GM18505 (cell line): Measurements from ENCODE around the gene BPGM.

ENCODE experiments used
- ATAC-seq: cut with Tn5 transposase; IDR thresholded peaks from one replicate; pipeline ENCODE4 v1.9.1; 2021; ENCODE audit not compliant: unreplicated experiment
- POLR2A ChIP-seq: IDR thresholded peaks from 4 replicates; pipeline ENCODE4 v1.6.1; 2011; ENCODE audit warnings: borderline replicate concordance; ENCODE audit not compliant: insufficient read depth, insufficient read length; ENCODE audit errors: extremely low read depth

BPGM gene

DNA sequence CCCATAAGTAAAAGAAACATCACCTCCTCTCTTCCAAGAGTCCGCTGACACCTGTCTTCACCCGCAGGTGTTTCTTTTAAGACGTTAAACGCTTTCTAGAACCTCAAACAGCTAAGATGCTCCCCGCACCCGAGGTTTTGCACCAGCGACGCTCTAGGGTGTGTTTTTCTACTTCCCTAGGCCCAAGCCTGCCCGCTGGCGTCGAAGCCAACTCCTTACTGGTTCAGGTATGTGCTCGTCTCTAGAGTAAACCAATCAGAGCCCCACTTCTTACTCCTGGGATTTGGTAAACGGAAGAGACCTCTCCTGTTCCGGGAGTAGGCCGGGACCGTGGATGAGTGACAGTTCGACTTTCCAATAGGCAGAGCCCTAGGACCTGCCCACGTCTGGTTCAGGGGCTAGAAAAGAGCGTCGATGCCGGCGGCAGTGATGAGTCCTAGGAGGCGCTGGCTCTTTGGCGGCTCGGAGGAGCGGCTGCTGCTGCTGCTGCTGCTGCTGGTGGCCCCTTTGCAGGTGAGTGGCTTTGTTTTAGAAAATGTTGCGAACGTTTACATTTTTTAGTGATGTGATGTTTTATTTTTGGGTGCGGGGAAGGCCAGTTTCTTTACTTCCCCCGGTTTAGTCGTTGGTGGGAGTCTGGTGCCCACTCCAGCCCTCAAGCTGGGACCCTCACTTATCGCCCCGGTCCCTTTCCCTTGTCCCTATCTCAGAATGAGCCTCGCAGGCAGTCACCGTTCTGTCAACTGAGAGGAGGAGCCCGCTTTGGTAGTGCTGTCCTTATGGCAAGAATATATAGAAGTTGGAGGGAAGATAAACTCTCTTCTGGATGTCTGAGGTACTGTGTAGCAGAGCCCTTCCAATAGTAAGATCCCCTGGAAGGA lies at the start of gene BPGM:
Gene BPGM (plus strand): TSS at position 429 of the 881 bp plus-strand sequence. CDS start 14,655 bp downstream, outside the sequence.
- peak; percentile 99 for TF ChIP-seq POLR2A
- peak; percentile 97 for ATAC-seq

DNA sequence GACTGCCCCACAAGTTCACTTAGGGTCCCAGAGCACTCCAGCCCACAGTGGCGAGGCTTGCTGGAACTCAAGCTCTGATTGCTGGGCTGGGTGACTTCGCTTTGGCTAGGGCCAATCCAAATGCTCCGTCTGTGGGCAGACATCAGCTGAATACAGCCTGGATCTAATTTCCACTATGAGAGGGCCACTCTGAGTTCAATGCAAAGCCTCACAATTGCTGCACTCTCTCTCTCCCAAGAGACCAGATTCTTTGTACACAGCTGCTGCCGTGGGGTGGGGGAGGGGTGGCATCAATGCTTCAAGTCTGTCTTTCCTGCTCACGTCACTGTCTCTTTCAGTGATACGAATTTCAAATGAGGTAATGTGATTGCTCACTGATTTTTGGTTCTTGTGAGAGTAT lies 47.3 kb upstream of the BPGM start:
- ATAC-seq, result no peak
- no peak for TF ChIP-seq POLR2A

DNA sequence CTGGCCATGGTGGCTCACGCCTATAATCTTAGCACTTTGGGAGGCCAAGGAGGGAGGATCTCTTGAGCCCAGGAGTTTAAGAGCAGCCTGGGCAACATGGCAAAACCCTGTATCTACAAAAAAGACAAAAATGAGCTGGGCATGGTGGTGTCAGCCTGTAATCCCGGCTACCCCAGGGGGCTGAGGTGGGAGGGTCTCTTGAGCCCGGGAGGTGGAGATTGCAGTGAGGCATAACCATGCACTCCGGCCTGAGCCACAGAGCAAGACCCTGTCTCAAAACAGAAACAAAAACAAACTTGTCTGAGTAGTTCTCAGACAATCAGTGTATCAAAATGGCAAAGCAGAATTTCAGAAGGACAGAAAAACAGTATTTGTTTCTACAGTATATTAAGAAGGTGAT lies 45.2 kb upstream of the BPGM start:
- TF ChIP-seq POLR2A, result no peak
- no peak for ATAC-seq

DNA sequence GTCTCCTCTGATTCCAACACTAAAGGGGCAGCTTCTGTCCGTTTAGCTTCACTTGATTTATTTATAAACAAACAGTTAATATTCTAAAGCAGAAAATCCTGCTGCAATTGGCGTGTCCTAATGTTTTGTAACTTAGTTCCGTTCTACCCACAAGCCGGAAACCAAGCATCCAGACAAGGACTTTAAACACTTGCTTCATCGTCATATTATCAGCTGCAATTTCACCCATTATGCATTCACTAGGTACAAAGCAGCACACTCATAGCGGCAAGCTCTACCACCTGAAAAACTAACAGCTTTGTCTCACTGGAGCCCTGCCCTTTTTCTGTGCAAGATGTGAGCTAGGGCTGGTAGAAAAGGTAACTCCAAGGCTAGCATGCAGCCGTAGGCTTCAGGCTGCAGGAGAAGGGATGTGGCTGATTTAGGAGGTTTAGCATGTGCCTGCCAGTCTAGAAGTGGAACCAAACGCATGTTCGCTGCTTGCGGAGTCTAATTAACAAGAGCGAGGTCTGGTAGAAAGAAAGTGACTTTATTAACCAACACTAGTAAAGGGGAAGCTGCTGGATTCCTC lies 43.7 kb upstream of the BPGM start:
- no peak for ATAC-seq
- no peak for TF ChIP-seq POLR2A

DNA sequence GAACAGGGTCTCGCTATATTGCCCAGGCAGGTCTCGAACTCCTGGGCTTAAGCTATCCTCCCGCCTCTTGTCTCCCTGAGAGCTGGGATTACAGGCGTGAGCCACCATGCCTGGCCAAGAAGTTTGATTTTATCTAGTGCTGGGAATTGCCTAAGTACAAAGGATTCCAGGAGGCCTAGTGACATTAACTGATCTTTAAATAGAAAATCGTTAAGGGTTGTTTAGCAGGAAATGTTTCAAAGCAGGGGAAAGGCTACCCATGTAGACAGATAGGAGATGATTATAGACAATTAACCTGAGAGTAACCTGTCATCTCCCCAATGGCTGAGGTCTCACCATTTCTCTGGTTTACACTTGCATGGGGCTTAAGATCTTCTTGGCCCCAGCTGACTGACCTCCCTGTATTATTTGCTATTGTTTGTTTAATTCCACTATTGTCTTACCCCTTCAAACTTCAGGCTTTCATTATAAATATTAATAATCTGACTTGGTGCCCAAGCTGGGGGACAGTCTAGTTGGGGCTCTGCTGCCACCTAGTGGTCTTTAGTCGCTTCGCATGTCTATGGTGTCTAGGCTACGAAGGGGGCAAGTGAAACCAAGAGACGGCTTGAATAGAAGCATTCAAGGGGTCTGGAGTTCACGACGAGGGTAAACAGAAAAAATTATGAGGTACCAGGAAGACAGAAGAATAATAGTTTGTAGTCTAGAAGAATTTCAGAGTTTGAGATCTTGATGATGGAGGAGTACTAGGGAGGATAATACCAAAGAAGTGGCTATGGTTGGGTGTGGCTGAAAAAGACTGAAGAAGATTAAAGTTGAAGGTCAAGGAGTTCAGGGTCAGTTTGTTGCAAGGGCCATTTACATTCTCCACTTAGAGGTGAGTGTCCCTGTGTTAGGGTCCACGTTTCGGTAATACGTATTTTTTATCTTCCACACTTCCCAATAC lies 40.4 kb upstream of the BPGM start:
- TF ChIP-seq POLR2A, result no peak
- peak; percentile 65 for ATAC-seq

DNA sequence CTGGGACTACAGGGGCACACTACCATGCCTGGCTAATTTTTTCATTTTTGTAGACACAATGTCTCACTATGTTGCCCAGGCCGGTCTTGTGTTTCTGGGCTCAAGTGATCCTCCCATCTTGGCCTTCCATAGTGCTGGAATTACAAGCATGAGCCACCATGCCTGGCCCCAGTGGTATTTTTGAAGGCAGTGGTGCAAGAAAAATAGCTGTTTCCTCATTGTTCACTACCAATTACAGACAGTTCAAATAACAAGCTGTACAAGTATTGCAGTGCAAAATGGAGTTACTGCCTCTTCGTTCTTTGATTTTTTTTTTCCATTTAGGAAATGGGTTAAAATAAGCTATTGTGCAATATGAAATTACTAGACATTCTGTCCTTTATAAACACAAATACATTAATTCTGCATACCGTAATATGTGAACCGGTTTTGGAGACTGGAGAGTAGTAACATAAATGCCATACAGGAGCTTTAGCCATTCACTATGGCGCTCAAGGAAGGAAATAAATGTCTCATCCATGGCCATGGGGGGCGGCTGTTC lies 35.0 kb upstream of the BPGM start:
- ATAC-seq, result no peak
- no peak for TF ChIP-seq POLR2A

DNA sequence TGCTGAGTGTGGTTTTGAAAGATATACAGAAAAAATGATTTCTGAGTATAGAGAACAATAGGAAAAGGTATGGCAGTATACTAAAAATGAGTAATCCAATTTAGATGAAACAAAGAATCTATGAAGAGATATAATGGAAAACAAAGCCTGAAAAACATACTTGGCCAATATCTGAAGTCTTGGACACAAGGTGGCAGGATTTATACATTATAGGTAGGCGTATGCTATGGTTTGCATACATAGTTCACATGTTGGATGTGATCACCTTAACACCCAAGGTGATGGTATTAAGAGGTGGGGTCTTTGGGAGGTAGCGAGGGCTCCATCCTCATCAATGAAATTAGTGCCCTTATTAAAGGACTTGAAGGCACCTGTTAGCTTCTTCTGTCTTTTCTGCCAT lies 34.5 kb upstream of the BPGM start:
- no peak for ATAC-seq
- TF ChIP-seq POLR2A, result no peak

DNA sequence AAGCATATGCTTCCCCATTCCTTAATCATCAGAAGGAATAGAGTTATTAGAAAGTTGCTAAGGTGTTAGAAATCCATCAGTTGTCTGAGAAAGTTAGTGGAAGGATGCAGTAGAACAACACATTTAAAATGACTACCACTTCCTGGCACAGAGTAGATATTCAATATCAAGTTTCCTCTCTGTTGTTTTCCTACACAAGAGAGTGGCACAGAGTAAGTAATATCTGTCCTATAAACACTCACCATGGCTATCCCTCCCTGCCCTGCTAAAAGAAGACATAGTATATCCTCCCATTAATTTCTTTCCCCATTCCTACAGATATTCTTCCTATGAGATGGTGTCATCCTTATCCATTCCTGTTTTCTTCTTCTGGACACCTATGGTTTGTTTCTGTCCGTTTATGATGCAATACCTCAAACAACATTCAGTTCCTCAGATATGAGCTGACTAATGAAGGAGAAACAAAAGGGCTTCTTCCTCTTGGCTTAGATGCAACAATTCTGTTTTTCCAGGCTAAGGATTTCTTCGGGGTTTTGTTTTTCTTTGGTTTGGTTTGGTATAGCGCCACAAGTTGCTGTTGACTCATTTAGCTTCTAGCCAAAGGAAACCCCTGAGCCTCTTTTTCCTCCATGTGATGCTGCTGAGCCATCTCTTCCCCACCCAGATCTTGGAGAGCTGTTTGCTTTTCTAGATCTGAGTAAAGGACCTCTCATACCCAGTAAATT lies 32.9 kb upstream of the BPGM start:
- ATAC-seq, result no peak
- no peak for TF ChIP-seq POLR2A

DNA sequence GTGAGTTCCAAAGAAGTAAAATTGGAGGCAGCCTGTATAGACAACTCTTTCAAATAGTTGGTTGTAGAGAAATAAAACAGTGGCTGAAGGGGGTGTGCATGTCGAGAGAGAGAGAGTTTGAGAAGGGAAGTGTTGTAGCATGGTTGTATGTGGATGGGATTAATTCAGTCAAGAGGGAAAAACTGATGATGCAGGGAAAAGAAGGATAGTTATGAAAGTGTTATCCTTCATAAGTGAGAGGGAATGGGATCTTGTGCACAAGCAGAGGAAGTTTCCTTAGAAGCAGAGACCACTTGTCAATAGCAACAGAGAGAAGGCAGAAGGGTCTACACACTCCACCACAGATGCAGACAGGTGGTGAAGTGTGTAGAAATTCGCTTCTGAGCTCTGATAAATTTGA lies 30.0 kb upstream of the BPGM start:
- no peak for ATAC-seq
- TF ChIP-seq POLR2A, result no peak

DNA sequence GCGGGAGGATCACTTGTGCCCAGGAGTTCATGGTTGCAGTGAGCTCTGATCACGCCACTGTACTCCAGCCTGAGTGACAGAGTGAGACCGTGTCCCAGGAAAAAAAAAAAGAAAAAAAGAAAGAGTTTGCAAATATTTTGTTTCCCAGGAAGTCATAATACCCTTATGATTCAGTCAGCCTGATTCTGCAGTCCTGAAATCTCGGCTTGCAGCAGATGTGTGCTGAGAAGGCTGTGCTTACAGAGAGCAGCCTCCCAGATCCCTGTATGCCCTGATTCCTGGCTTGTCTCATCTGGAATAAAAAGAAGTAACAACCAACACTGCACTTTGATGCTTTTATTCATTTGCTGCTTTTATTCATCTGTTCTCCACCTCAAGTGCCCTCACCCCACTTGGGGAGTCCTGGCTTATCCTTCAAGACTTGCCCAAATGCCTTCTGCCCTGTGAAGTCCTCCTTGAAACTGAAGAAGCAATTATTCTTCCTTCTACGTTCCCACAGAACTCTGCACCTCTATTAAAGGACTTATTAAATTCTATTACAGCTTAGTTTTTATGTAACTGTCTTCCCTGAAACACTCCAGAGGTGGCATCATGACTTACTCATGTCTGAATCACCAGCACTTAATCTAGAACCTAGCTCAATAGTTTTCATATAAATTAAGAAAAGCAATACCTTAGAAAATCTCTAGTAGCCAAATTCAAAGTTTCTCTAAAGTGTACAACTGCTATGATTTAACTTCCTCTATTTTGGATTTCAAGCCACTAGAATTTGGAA lies 27.7 kb upstream of the BPGM start:
- no peak for TF ChIP-seq POLR2A
- no peak for ATAC-seq

DNA sequence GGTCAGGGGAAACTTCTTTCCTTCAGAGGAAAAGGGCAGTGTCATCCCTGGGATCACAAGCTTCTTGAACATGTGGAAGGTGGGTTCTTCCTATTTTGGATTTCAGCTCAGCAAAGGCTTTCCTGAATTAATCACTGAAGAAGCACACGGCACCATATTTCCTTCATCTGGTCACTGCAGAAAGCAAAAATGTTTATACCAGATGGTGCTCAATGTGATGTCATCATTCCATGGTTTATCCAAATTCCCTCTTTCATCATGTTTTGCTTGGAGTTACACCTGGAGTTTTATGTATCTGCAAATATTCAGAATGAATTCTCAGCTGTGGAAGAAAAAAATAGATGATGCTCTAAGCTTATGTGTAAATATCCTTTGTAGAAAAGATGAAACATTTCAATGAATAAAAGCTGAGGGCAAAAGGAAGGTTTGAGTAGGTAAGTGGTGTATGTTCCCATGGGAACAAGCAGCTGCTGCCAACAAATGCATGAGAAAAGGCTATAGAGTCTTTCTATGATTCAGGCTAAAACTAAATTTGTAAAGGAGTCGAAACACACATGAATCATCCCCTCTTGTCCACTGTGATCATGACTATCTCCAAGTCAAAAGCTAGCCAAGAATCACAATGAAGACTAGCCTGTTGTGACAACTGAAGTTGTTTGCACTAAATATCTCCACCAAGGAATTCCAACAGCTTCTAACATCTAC lies 26.9 kb upstream of the BPGM start:
- TF ChIP-seq POLR2A, result no peak
- no peak for ATAC-seq
